Neural progenitor cell (in vitro differentiated cells): Measurements from ENCODE around the gene CLSTN2.

Experiments
- EZH2 ChIP-seq: fragments of 200-600 bp; sonication (generic); IDR thresholded peaks from 2 replicates; pipeline ENCODE4 v1.6.1; 2017; ENCODE audit warnings: antibody characterized with exemption, mild to moderate bottlenecking, moderate library complexity
- EZH2phosphoT487 ChIP-seq: fragments of 200-600 bp; sonication (generic); IDR thresholded peaks from 2 replicates; pipeline ENCODE4 v1.6.1; 2017; ENCODE audit warnings: antibody characterized with exemption
- TF ChIP-seq, protein P1 (sequence below): fragments of 200-600 bp; sonication (generic); IDR thresholded peaks from 2 replicates; pipeline ENCODE4 v1.5.1; 2017; ENCODE audit warnings: antibody characterized with exemption, mild to moderate bottlenecking

DNA sequence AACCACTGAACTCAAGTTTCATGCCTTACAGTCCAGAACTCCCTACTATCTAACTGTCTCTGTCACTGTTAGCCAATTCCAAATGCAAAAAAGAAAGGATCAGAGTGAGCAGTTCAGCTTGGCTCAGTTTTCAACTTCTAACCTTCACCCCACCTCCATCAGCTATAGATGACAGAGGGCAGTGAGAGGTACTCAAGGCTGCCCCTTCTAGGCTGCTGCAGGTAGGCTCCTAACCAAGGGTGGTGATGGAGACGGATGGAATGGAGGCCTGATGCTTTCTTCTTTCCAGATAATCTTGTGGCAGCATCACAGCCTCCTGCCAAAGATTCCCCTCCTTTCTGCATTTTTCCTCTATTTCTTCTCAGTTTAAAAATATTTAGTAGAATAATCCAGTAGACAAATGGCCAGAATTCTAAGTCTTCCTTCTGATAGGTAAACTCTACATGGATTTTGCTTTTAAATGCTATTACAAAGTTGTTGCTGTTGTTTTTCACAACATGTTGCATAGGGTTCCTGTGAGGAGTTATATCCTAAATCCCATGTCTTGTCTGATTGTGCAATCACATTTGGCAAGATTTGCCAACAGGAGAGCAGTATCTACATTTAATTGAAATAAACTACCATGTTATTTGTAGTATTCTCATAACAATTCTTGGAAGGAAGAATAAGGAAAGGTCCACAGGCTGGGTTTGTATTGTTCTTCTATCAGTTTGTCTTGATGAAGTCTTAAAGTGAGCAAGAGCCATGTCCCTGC lies 441.3 kb downstream of the CLSTN2 start:
- TF ChIP-seq, protein P1, sequence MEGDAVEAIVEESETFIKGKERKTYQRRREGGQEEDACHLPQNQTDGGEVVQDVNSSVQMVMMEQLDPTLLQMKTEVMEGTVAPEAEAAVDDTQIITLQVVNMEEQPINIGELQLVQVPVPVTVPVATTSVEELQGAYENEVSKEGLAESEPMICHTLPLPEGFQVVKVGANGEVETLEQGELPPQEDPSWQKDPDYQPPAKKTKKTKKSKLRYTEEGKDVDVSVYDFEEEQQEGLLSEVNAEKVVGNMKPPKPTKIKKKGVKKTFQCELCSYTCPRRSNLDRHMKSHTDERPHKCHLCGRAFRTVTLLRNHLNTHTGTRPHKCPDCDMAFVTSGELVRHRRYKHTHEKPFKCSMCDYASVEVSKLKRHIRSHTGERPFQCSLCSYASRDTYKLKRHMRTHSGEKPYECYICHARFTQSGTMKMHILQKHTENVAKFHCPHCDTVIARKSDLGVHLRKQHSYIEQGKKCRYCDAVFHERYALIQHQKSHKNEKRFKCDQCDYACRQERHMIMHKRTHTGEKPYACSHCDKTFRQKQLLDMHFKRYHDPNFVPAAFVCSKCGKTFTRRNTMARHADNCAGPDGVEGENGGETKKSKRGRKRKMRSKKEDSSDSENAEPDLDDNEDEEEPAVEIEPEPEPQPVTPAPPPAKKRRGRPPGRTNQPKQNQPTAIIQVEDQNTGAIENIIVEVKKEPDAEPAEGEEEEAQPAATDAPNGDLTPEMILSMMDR: no peak
- TF ChIP-seq EZH2 (no peak), EZH2phosphoT487 (no peak)
